GM21447 (cell line): ENCODE measurements around the gene SLC40A1.

Source experiments
- ATAC-seq: cut with Tn5 transposase; IDR thresholded peaks from one replicate; pipeline ENCODE4 v1.9.1; 2021; ENCODE audit not compliant: unreplicated experiment

SLC40A1 gene

GRCh38 chr2:189574793-189575475 lies 5.7 kb downstream of the SLC40A1 start:
- no peak for ATAC-seq

DNA sequence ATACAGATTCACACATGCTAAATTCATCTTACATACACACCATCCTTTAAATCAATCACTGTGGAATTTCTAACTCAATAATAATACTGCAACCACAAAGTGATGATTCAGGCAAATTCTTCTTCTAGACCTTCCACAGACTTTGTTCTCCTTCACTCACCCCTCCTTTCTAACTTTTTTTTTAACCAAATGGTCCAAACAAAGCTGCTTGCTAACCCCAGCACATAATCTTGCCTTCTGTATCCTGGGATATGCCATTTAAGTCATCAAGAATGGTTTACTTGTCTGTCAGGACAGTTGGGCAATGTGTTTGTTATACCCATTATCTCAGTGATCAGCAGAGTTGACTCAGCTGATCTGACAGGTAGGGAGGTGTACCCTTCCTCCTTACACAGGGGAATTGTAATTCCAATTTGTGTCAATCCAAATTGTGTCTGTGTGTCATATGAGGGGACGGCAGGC lies 10.0 kb downstream of the SLC40A1 start:
- no peak for ATAC-seq

DNA sequence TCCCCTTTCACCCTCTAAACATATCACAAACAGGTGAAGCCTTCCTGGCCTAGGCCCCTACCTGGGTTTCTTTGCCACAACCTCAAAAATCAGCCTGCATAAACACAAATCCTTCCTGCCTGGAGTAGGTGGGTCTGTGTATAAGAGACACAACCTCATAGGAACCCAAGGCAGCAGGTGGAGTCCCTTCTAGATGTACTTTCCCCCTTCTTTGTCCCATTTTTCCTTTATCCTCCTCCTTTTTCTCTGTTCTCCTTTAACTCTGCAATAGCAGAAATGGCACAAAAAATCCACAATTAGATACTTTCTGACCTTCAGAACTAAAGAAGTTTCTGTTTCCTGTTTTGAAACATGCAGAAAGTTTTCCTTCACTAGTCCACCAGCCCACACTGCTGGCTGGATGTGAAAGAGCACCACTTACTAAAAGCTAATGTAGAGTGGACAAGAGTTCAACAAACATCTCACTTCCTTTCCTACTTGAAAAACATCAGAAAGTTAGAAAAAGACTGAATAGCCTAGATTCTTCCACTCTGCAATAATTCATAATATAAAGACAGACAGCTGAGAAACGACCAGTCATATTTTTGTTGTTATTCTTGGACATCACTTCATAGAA lies 11.2 kb downstream of the SLC40A1 start:
- ATAC-seq: peak; percentile 48

- ATAC-seq: no peak
Measured at GRCh38 chr2:189566046-189566445, 14.5 kb downstream of the SLC40A1 start.

DNA sequence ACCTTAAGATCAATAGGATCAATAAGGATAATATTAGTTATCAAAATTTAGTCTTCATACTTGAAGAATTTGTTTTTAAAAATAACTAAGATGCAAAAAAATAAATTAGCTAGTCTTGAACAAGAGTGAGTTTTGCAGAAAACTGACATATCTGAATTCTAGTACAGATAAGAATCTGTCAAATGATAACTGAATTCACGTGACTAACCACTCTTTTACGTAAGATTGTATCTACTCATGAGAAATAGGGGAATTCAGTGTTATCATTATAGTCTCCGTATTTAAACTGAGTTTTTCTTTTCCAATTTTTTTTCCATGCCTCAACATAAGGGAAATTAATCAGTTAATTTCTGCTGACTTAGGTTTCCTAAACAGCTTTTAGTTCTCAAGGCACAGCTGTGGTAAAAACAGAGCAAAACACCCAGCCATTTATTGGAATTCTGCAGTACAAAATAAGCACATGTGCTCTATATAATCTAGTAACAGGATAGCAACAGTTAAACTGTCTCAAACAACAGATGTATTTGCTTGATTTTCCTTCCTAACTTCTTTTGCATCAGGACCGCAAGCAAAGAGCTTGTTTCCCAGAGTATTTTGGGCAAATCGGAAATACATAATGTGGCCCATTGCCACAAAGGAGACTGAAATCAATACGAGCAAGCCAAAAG lies 19.1 kb downstream of the SLC40A1 start:
- no peak for ATAC-seq

DNA sequence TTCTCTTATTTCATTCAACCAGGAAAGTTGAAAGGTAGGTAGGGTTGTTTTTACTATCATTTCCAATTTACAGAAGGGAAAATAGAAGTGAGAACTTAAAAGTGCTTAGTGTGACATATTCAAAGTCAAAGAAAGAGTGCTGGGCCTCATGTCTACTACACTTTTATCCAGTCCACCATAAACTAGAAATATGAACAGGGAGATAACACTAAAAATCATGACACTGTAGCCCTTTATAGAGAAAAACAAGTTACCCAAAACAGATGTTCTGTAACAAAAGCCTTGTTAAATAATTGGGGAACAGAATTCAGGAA lies 20.4 kb downstream of the SLC40A1 start:
- no peak for ATAC-seq

GRCh38 chr2:189559579-189560272 lies 20.9 kb downstream of the SLC40A1 start:
- no peak for ATAC-seq

- ATAC-seq: no peak
Measured at GRCh38 chr2:189558516-189559272, 21.9 kb downstream of the SLC40A1 start.

- no peak for ATAC-seq
Measured at GRCh38 chr2:189557373-189557772, 23.2 kb downstream of the SLC40A1 start.

GRCh38 chr2:189556526-189556925 lies 24.1 kb downstream of the SLC40A1 start:
- ATAC-seq: no peak

DNA sequence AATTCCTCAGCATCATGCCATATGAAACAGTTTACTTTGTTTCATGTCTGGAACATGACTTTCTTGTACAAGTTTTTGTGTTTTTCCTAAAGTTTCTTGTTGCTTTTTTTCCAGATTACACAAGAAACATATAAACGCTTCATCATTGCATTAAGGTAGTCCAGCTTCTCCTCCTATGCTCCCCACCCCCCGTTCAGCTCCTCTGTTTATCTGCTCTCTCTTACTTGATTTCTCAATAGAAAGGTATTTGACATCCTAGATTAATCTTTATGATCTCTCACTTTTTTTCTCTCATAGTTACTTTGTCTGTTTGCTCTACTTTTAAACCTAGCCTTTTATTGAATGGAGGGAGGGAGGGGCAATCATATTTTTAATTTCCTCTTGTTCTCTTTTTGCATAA lies 25.4 kb downstream of the SLC40A1 start:
- ATAC-seq: no peak

DNA sequence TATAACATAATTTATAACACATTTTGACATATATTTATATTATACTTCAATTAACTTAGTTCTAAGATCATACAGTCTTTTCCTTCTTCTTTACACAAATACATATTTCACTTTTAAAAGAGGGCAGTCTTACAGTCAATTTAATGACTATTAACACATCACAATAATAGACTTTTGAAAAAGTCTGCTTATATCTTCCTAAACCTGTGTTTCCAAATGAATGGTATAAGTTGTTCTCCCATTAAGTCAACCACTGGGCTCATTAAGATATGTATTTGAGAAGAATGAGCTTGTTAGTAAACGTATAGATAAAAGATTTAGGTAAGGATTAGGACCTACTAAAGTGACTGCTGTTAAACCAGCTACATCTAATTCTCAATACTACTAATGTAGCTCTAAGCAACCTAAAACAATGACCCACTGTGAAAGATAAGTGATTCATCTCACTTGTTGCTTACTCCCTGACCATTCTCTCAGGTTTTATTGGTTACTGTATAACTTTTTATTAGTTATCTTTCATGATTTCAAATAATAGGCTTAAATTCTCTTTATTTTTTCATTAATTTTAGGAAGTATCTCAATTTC lies 27.0 kb downstream of the SLC40A1 start:
- no peak for ATAC-seq

DNA sequence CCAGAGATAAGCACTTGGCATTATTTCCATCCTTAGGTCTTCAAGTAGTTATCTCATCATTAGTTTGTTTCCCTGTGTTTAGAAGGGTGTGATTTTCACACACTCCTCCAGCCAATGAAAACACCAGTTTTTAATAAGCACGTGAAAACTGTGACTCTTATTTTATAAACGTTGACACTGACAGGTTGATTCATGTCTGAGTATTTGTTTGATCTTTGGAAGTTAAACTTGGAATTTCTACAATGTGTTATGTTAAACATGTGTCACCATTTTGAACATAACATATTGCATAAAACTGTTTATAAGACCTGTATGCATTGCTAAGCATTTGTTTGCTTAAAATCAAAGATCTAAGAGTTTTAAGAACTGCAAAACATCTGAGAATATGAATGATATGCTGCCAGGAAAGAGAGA lies 27.6 kb downstream of the SLC40A1 start:
- ATAC-seq: no peak

GRCh38 chr2:189552334-189552990 lies 28.1 kb downstream of the SLC40A1 start:
- ATAC-seq: no peak

GRCh38 chr2:189551808-189552207 lies 28.8 kb downstream of the SLC40A1 start:
- no peak for ATAC-seq

- no peak for ATAC-seq
Measured at GRCh38 chr2:189549449-189549832, 31.1 kb downstream of the SLC40A1 start.

DNA sequence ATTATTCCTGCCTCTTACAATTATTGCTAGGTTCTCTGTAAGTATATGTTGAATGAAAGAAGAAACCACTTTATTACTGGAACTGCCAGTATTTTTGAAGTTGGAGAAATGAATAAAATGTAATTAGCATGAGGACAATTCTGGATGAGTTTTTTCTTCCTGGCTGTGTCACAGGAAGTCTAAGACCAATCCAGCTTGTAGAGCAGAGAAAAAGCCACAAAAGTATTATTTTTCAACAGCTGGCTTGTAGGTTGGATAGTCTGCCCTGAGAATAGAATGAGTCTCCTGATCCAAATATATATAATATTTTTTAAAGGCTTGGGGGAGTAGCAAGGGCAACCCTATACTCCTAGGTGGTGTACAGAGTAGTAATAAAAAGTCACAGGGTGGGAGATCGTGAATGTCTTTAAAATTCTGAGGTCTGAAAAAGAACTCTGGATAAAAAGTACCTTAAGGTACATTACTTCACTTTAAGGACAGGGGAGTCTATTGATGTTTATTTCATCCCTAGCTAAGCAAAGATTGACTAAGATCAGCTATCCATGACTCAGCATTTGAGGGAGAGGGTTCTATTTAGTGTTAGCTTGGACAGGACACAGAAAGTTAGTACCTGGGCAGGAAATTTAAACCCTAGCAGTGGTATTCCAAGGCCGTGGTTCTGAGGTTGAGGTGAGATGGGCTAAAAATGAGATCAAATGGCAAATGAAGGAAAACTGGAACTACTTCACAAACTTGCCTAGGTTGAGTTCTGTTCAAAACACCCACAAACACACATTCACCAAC lies 31.7 kb downstream of the SLC40A1 start:
- ATAC-seq: no peak

DNA sequence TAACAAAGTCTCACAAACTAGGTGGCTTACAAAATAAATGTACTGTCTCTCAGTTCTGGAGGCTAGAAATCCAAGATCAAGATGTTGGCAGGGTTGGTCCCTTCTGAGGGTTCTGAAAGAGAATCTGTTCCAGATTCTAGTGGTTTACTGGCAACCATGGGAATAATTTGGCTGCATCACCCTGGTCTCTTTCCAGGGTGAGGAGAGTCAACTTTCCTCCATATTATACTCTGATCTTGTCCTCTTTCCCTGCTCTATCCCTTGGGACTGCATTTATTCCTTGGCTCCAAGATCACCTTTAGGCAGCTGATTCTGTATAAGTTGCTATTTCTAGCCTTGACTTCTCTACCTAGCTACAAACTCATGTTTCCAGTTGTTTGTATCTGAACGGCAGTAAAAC lies 35.2 kb downstream of the SLC40A1 start:
- no peak for ATAC-seq

DNA sequence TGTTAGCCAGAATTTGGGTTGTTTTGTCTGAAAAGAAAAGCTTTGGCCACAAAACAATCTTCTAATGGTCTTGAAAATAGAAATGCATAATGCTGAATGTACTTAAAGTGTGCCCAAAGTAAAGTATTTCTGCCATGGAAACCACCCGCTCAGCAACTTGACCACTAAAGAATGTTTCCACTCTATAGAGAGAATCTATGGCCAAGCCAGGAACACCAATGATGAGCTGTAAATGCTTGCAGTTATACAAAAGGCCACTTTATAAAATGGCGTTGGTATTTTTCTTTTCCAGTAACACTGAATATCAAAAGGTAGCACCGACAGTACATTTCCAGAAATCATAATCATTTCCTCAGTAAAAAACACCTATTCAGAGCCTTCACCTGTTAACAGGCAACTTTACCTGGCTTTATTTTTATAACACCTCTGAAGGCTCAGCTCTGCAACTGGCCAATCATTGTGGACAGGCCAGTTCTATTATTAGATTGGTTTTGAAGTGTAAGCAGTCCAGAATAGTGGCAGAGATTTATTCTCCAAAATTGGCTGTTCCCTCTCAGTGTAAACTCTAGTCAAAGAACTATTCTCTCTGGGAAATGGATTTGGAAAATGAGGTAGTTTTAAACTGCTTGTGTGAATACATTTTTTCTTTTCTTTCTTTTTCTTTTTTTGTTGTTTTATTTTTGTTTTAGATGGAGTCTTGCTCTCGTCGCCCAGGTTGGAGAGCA lies 36.1 kb downstream of the SLC40A1 start:
- no peak for ATAC-seq
